ENCODE data around the gene VPS52.
A peak's percentile ranks its signal among the peaks of the same experiment; 100 is the strongest.

Gene VPS52

GRCh38 chr6:33215271-33216116 is 56.2 kb downstream of the VPS52 start:
- POLR2A ChIA-PET = interaction anchor here (1.4 kb wide), 1 partner anchor 8 kb away, joined by 5 read pairs; the partner anchor contains the start of gene RING1

More at GRCh38 chr6:33215271-33216116, 56.2 kb downstream of the VPS52 start:
- TF ChIP-seq ZNF138 (tag by site-specific recombination; IDR thresholded peaks at IDR 0.05; ENCODE audit: borderline replicate concordance) (no peak), ZNF132 (tag by site-specific recombination; IDR thresholded peaks at IDR 0.05; ENCODE audit: borderline replicate concordance) (no peak), ZNF48 (tag by site-specific recombination; IDR thresholded peaks at IDR 0.05) (no peak), ZBTB48 (tag by site-specific recombination; IDR thresholded peaks at IDR 0.05) (no peak), ZNF658 (tag by site-specific recombination; IDR thresholded peaks at IDR 0.05) (no peak), PRDM4 (tag by site-specific recombination; IDR thresholded peaks at IDR 0.05) (0 out of 2 replicates have a peak, but pooled peaks have one; percentile 43), ZFP3 (tag by site-specific recombination; IDR thresholded peaks at IDR 0.05; ENCODE audit: low read depth) (no peak), ZNF324 (tag by site-specific recombination; IDR thresholded peaks at IDR 0.05) (no peak), SP3 (tag by site-specific recombination; IDR thresholded peaks at IDR 0.05) (no peak), KLF1 (tag by site-specific recombination; IDR thresholded peaks at IDR 0.05) (peak; percentile 20; the same call in 1 of the 2 replicates), ZNF623 (tag by site-specific recombination; IDR thresholded peaks at IDR 0.05) (no peak), ZFHX2 (tag by site-specific recombination; conservative IDR thresholded peaks at IDR 0.05) (peak; percentile 69), ZNF114 (tag by site-specific recombination; IDR thresholded peaks at IDR 0.05) (no peak), ZNF560 (tag by site-specific recombination; IDR thresholded peaks at IDR 0.05; ENCODE audit: borderline replicate concordance) (no peak), ZSCAN23 (tag by site-specific recombination; IDR thresholded peaks at IDR 0.05) (no peak), EGR2 (tag by site-specific recombination; IDR thresholded peaks at IDR 0.05; ENCODE audit: low read depth) (peak; percentile 83; the same call in 1 of the 2 replicates)
- TF ChIP-seq, protein P1, sequence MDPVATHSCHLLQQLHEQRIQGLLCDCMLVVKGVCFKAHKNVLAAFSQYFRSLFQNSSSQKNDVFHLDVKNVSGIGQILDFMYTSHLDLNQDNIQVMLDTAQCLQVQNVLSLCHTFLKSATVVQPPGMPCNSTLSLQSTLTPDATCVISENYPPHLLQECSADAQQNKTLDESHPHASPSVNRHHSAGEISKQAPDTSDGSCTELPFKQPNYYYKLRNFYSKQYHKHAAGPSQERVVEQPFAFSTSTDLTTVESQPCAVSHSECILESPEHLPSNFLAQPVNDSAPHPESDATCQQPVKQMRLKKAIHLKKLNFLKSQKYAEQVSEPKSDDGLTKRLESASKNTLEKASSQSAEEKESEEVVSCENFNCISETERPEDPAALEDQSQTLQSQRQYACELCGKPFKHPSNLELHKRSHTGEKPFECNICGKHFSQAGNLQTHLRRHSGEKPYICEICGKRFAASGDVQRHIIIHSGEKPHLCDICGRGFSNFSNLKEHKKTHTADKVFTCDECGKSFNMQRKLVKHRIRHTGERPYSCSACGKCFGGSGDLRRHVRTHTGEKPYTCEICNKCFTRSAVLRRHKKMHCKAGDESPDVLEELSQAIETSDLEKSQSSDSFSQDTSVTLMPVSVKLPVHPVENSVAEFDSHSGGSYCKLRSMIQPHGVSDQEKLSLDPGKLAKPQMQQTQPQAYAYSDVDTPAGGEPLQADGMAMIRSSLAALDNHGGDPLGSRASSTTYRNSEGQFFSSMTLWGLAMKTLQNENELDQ (tag by site-specific recombination; IDR thresholded peaks at IDR 0.05; ENCODE audit: low read depth) = no peak
- TF ChIP-seq, protein P2, sequence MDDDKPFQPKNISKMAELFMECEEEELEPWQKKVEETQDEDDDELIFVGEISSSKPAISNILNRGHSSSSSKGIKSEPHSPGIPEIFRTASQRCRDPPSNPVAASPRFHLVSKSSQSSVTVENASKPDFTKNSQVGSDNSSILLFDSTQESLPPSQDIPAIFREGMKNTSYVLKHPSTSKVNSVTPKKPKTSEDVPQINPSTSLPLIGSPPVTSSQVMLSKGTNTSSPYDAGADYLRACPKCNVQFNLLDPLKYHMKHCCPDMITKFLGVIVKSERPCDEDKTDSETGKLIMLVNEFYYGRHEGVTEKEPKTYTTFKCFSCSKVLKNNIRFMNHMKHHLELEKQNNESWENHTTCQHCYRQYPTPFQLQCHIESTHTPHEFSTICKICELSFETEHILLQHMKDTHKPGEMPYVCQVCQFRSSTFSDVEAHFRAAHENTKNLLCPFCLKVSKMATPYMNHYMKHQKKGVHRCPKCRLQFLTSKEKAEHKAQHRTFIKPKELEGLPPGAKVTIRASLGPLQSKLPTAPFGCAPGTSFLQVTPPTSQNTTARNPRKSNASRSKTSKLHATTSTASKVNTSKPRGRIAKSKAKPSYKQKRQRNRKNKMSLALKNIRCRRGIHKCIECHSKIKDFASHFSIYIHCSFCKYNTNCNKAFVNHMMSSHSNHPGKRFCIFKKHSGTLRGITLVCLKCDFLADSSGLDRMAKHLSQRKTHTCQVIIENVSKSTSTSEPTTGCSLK (tag by site-specific recombination; IDR thresholded peaks at IDR 0.05) = no peak
- TF ChIP-seq, protein P3, sequence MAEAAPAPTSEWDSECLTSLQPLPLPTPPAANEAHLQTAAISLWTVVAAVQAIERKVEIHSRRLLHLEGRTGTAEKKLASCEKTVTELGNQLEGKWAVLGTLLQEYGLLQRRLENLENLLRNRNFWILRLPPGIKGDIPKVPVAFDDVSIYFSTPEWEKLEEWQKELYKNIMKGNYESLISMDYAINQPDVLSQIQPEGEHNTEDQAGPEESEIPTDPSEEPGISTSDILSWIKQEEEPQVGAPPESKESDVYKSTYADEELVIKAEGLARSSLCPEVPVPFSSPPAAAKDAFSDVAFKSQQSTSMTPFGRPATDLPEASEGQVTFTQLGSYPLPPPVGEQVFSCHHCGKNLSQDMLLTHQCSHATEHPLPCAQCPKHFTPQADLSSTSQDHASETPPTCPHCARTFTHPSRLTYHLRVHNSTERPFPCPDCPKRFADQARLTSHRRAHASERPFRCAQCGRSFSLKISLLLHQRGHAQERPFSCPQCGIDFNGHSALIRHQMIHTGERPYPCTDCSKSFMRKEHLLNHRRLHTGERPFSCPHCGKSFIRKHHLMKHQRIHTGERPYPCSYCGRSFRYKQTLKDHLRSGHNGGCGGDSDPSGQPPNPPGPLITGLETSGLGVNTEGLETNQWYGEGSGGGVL (tag by site-specific recombination; IDR thresholded peaks at IDR 0.05) = peak; percentile 61
- Histone ChIP-seq H3K9me3 (ENCODE audit: control insufficient read depth, insufficient read depth, low read depth, low read length) (no peaks in the 10 kb centered on the region), H3K4me3 (ENCODE audit: low read depth, low read length) (no peak overlapping the region), H3K36me3 (ENCODE audit: control insufficient read depth in 2 of 2, insufficient read depth in 1 of 2, low read length in 2 of 2) (peaks cover 8 to 13% of the 10 kb centered on the region in 2 experiments; a peak in 2 of 3 replicates), H3K4me1 (ENCODE audit: control insufficient read depth, insufficient read depth, low read length) (peaks cover 6% of the 10 kb centered on the region), H3K27ac (ENCODE audit: extremely low read depth, low read depth, low read length) (no peak overlapping the region)
- CTCF ChIA-PET = interaction anchor here (1.1 kb wide), 1 partner anchor 219 kb away, joined by 3 read pairs; no protein-coding TSS in a partner anchor
